Fibroblast of villous mesenchyme (primary cell): Measurements from ENCODE around the gene SLC22A23. TPM values are rescaled to one million over a fixed set of nuclear protein-coding genes. Genes with fewer than 3 reads are reported as not detected.

Experiments used
- DNase-seq: peaks from one replicate; pipeline ENCODE4 v3.0.0-alpha.2; 2010; ENCODE audit warnings: low read depth
- H3K4me3 ChIP-seq: 2 replicates; pipeline ENCODE4 v1.5.1; 2011; ENCODE audit warnings: low read depth, mild to moderate bottlenecking, low read length
- CTCF ChIP-seq: IDR thresholded peaks from 2 replicates; pipeline ENCODE4 v1.5.1; 2012; ENCODE audit warnings: low read depth, mild to moderate bottlenecking, low read length; ENCODE audit not compliant: insufficient read depth
- total RNA-seq: library from RNA; depleted of rRNA; stranded (reverse); fragments of >200 nt; gene quantifications from 2 replicates; pipeline ENCODE4 v1.2.3, GENCODE V29; 2012

The SLC22A23 gene
- total RNA-seq, 1 donor: 2.2 TPM

- DNase-seq: no peak
- no peak overlapping the region for H3K4me3 ChIP-seq
- TF ChIP-seq CTCF: no peak
These were observed 51.7 kb downstream of the SLC22A23 start for GRCh38 chr6:3405182-3405518.

DNA sequence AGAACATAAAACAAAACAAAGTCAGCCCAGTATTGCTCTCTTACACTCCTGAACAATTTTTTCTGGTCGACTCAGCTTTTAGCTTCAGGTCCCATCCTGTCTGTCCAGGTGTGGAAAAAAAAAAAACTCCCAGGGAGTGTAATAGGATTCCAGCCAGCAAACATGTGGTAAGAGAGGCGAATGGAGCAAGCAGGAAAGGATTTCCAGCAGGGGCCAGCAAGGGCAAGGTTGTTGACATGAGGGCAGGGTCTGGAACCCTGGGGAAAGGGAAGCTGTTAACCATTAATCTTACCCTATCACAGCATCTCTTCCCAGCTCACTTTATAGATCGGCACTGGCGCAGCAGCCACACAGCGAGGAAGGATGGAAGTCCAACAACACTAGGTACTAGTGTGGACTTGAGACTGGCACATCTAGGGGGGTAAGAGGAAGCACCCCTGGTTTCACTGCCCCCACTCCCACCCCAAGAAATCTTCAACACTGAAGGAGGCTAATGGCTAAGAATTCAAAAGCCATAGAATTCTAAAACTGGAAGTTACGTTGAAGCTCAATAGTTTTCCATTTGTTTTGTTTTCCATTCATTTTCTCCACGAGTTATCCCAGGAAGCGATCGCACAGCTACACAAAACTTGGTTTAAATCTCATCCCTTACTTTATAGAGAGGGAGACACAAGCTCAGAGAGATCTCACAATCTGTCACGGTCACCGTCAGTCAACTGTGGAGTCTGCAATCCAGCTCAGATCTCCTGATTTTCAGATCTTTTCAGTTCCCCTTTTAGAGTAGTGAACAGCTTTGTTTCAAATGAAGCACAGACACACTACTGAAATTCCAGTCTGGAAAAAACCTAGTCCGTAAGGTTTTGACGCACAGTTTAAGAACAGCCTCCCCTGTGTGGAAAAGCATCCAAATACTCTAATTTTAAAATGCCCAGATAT lies 53.3 kb downstream of the SLC22A23 start:
- H3K4me3 ChIP-seq: no peak overlapping the region
- TF ChIP-seq CTCF: no peak
- DNase-seq: peak; percentile 42

DNA sequence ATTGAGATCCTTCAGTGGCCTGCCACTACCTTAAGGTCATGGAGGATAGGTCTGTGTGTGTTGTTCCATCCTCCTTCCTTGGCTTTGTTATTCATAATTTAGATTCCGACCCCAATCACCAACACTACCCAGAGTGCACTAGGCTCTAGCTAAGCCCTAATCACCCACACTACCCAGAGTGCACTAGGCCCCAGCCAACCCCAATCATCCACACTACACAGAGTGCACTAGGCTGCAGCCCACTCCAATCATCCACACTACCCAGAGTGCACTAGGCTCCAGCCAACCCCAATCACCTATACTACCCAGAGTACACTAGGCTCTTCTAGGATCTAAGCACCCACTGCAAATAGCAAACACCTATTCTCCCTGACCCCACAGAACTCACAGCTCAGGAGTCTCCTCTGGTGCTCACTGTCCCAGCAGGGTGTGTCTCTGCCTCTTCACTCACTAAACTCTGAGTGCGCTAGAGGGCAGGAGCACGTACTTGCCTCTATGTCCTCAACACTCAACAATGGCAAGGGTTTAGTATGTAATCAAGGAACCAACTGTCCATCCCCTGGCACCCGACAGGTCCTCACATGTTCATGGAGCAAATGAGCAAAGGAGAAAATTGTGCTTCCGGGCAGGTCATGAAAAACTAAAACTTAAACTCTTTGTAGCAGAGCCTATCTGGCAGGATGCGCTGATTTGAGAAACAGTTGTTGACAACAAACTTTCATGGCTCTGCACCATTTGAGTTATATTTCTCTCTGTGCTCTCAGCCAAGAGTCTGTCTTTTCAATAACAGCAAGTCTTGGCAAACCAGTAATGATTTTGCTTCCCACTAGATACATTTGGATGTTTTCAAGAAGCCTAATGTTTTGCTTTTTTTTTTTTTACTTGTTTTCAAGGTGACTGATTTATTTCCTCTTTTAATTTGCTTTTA lies 54.3 kb downstream of the SLC22A23 start:
- H3K4me3 ChIP-seq: no peak overlapping the region
- TF ChIP-seq CTCF: no peak
- peak; percentile 36 for DNase-seq

DNA sequence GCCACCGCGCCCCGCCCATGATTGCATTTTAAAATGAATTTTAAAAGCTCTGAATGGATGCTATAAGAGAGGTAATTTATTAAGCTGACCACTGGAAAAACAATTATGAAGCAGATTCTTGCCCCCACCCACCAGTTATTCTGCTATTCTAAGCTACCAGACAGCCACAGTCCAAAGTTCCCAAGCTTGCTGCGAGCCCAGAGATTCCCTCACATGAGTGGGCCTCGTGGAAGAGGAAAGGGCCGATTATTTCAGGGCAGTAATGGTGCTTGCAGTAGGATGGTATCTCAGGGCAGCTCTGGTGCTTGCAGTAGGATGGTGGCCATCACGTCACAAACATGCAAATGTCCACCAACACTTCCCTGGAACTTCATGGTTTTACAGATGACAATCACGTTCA lies 56.7 kb downstream of the SLC22A23 start:
- DNase-seq: no peak
- no peak overlapping the region for H3K4me3 ChIP-seq
- no peak for TF ChIP-seq CTCF

- no peak overlapping the region for H3K4me3 ChIP-seq
- no peak for TF ChIP-seq CTCF
- DNase-seq: no peak
These were observed 57.8 kb downstream of the SLC22A23 start for GRCh38 chr6:3398755-3399696.

GRCh38 chr6:3398165-3398562 lies 58.7 kb downstream of the SLC22A23 start:
- no peak for DNase-seq
- H3K4me3 ChIP-seq: no peak overlapping the region
- no peak for TF ChIP-seq CTCF
